ENCODE data around the gene DNMT3L. TPM values are rescaled to one million over a fixed set of nuclear protein-coding genes. Genes with fewer than 3 reads are reported as not detected.

DNMT3L gene
- total and polyA plus RNA-seq, 7 experiments from 2014 or later, result not detected

DNA sequence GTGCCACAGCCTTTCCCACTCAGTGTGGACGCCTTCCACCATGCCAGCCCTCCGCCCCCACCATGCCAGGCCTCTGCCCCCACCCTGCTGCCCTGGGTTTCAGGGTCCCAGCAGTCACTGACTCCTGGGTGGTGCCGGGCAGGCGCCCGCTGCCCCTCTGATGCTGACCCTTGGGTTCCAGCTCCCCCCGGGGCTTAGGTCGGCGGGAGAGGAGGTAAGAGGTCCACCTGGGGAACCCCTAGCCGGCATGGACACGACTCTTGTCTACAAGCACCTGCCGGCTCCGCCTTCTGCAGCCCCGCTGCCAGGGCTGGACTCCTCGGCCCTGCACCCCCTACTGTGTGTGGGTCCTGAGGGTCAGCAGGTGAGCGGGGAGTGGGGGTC lies 31.1 kb upstream of the DNMT3L start:
- intact Hi-C loops (cut with micrococcal nuclease), result loop anchor here in 1 of 2 donors (5.0 kb wide), 1 partner anchor 384 kb away; no protein-coding TSS in a partner anchor
- H3K27me3 ChIP-seq (ENCODE audit: control insufficient read depth in 2 of 2, insufficient read depth in 2 of 2, low read length in 2 of 2), result no peaks in the 10 kb centered on the region
- Mint-ChIP-seq H3K27ac (no peak overlapping the region), H3K9me3 (no peaks in the 10 kb centered on the region), H3K4me1 (peaks cover 5 to 19% (median 13%) of the 10 kb centered on the region in 7 donors), H3K36me3 (peaks cover 0 to 2% (median 0%) of the 10 kb centered on the region in 5 donors), H3K4me3 (peak overlapping the region in 3 of 10 donors; percentile 26 to 46 (median 30)), H3K27me3 (peaks cover 0 to 2% (median 0%) of the 10 kb centered on the region in 5 donors)
- DNase-seq (peak in 1 of 9 donors; percentile 7), ATAC-seq (no peak)
- H3K36me3 ChIP-seq (ENCODE audit: control insufficient read depth in 2 of 3, insufficient read depth in 3 of 3, low read length in 3 of 3), result no peaks in the 10 kb centered on the region
- CTCF ChIA-PET, result no interaction called here
- no peaks in the 10 kb centered on the region for H3K9me3 ChIP-seq (ENCODE audit: control insufficient read depth in 2 of 3, low read length in 3 of 3)
- POLR2A ChIA-PET, result no interaction called here
- no peak overlapping the region for H3K27ac ChIP-seq (ENCODE audit: low read depth, low read length)
- peaks cover 4 to 20% of the 10 kb centered on the region in 2 donors for H3K4me1 ChIP-seq (ENCODE audit: control insufficient read depth in 2 of 2, insufficient read depth in 2 of 2, low read length in 2 of 2)
- H3K4me3 ChIP-seq (ENCODE audit: low read length), result no peak overlapping the region

DNA sequence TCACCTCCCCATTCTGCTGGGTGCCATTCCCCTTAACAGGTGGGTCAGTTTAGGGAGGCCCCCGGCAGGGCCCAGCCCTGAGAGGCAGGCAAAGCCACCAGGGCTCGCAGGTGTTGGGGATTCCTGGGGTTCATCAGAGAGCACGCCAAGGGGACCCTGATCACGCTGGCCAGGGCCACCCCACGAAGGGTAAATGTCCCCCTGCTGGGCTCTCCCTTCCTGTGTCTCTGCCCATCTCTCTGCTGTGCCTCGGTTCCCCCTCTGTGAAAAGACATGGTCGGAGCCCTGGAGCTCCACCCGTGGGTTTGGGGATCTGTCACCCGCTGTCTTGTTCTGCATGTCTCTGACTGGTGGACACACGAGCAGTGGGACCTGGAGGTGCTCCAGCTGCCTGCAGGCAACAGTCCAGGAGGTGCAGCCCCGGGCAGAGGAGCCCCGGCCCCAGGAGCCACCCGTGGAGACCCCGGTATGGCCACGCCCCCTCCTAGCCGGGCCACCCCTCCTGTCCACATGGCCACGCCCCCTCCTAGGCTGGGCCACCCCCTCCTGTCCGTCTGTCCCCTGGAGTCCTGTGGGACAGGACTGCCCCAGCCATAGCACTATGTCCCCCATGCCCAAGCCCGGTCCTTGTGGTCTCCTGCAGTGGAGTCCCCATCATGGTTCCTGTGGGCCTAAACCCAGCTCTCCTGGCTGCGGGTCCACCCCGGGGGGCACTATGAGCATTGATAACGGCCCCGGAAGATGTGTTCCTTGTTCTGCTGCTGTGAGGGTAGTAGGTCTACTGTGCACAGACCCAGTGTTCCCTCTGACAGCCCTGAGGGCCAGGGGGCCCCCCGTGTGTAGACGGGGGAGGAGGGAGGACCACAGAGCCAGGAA lies 30.5 kb upstream of the DNMT3L start:
- Histone ChIP-seq H3K27ac (ENCODE audit: low read depth, low read length) (no peak overlapping the region), H3K9me3 (ENCODE audit: control insufficient read depth in 2 of 3, low read length in 3 of 3) (no peaks in the 10 kb centered on the region), H3K4me1 (ENCODE audit: control insufficient read depth in 2 of 2, insufficient read depth in 2 of 2, low read length in 2 of 2) (peaks cover 0 to 16% of the 10 kb centered on the region in 2 donors), H3K27me3 (ENCODE audit: control insufficient read depth in 2 of 2, insufficient read depth in 2 of 2, low read length in 2 of 2) (no peaks in the 10 kb centered on the region), H3K4me3 (ENCODE audit: low read length) (no peak overlapping the region), H3K36me3 (ENCODE audit: control insufficient read depth in 2 of 3, insufficient read depth in 3 of 3, low read length in 3 of 3) (no peaks in the 10 kb centered on the region)
- POLR2A ChIA-PET, result no interaction called here
- H3K4me1 Mint-ChIP-seq, result peaks cover 4 to 13% (median 7%) of the 10 kb centered on the region in 7 donors
- ATAC-seq, result no peak
- H3K27me3 Mint-ChIP-seq, result peaks cover 0 to 3% (median 0%) of the 10 kb centered on the region in 5 donors
- DNase-seq, result peak in 1 of 9 donors; percentile 6
- no peaks in the 10 kb centered on the region for H3K9me3 Mint-ChIP-seq
- H3K4me3 Mint-ChIP-seq, result peak overlapping the region in 3 of 10 donors; percentile 46 to 61 (median 55)
- H3K27ac Mint-ChIP-seq, result peak overlapping the region in 1 of 9 donors; percentile 43
- CTCF ChIA-PET, result no interaction called here
- H3K36me3 Mint-ChIP-seq, result peaks cover 0 to 2% (median 0%) of the 10 kb centered on the region in 5 donors
- intact Hi-C loops (cut with micrococcal nuclease), result loop anchor here in 1 of 2 donors (5.0 kb wide), 1 partner anchor 385 kb away; no protein-coding TSS in a partner anchor

DNA sequence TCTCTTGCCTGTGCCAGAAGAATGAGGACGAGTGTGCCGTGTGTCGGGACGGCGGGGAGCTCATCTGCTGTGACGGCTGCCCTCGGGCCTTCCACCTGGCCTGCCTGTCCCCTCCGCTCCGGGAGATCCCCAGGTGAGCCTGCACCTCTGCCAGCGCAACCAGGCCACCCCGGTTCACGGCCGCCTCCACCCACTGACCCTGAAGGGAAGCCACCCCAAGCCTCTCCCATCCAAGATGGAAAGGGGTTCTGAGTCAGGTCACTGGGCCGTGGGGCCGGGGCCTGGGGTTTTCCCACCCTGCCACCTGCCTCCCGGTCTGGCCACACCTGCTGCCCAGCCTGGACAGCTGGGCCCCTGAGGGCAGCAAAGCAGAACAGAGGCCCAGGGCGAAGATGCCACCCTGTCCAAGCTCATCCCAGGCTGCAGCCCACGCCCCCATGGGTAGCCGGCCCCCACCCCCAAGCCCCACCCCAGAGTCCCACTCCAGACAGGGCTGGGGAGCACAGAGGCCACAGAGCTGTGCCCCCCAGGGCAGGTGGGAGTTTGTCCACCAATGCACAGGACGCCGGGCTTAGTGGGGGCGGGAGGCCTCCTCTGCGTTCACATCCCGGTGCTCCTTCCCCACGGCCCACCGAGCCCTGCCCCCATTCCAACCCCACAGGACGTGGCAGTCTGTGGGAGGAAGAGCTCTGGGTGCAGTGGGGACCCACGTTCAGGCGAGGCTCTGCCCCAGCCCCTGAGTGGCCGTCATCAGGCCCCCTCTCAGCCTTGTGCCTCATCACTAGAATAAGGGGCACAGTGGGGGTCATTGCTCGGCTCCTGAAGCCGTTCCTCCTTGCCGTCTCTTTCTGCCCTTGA lies 29.6 kb upstream of the DNMT3L start:
- Histone ChIP-seq H3K4me3 (ENCODE audit: low read length) (no peak overlapping the region), H3K36me3 (ENCODE audit: control insufficient read depth in 2 of 3, insufficient read depth in 3 of 3, low read length in 3 of 3) (no peaks in the 10 kb centered on the region), H3K4me1 (ENCODE audit: control insufficient read depth in 2 of 2, insufficient read depth in 2 of 2, low read length in 2 of 2) (peaks cover 0 to 16% of the 10 kb centered on the region in 2 donors), H3K27me3 (ENCODE audit: control insufficient read depth in 2 of 2, insufficient read depth in 2 of 2, low read length in 2 of 2) (no peaks in the 10 kb centered on the region), H3K9me3 (ENCODE audit: control insufficient read depth in 2 of 3, low read length in 3 of 3) (no peaks in the 10 kb centered on the region), H3K27ac (ENCODE audit: low read depth, low read length) (no peak overlapping the region)
- ATAC-seq, result no peak
- Mint-ChIP-seq H3K27me3 (peaks cover 0 to 3% (median 0%) of the 10 kb centered on the region in 5 donors), H3K27ac (no peak overlapping the region), H3K4me1 (peaks cover 4 to 13% (median 6%) of the 10 kb centered on the region in 7 donors), H3K36me3 (peaks cover 0 to 2% (median 0%) of the 10 kb centered on the region in 5 donors), H3K4me3 (no peak overlapping the region), H3K9me3 (no peaks in the 10 kb centered on the region)
- ChIA-PET POLR2A (no interaction called here), CTCF (no interaction called here)
- intact Hi-C loops (cut with micrococcal nuclease), result loop anchor here in 1 of 2 donors (5.0 kb wide), 1 partner anchor 386 kb away; no protein-coding TSS in a partner anchor
- DNase-seq, result peak in 1 of 9 donors; percentile 4

DNA sequence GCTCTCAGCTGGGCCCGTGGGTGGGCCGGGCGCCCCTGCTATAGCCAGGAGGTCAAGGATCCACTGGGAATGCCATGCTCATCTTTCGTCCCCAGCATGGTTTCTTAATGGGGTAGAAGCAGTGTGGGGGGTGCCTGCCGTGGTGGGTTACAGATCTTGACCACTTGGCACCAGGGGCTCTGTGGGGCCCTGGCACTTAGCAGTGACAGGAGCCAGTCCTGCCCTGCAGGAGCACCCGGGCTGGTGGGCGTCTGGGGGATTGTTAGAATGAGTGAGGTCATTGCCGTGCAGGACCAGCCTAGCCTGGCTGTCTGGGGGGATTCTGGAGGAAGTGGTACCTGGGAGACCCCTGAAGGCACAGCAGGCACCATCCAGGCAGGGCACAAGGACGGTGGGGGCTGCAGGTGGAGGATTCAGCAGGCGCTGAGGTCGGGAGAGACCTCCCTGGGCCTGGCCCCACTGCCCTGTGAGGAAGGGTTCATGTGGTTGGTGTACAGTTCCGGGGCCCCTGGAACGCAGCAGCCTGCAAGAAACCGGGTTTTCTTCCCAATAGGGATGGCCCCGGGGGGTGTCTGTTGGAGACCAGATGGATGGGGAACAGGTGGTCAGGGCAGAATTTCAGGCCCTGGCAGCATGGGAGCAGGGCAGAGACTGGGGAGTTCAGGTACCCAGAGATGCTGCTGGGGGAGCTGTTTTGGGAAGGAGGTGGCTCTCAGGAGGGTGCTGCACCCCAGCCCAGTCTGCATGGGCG lies 28.8 kb upstream of the DNMT3L start:
- H3K4me1 Mint-ChIP-seq, result peaks cover 4 to 13% (median 6%) of the 10 kb centered on the region in 7 donors
- intact Hi-C loops (cut with micrococcal nuclease), result loop anchor here in 1 of 2 donors (5.0 kb wide), 1 partner anchor 387 kb away; no protein-coding TSS in a partner anchor
- H3K27ac Mint-ChIP-seq, result no peak overlapping the region
- Histone ChIP-seq H3K27me3 (ENCODE audit: control insufficient read depth in 2 of 2, insufficient read depth in 2 of 2, low read length in 2 of 2) (no peaks in the 10 kb centered on the region), H3K36me3 (ENCODE audit: control insufficient read depth in 2 of 3, insufficient read depth in 3 of 3, low read length in 3 of 3) (no peaks in the 10 kb centered on the region), H3K27ac (ENCODE audit: low read depth, low read length) (no peak overlapping the region), H3K4me3 (ENCODE audit: low read length) (no peak overlapping the region), H3K9me3 (ENCODE audit: control insufficient read depth in 2 of 3, low read length in 3 of 3) (no peaks in the 10 kb centered on the region), H3K4me1 (ENCODE audit: control insufficient read depth in 2 of 2, insufficient read depth in 2 of 2, low read length in 2 of 2) (peaks cover 0 to 16% of the 10 kb centered on the region in 2 donors)
- ATAC-seq (no peak), DNase-seq (peak in 1 of 9 donors; percentile 5)
- ChIA-PET CTCF (no interaction called here), POLR2A (no interaction called here)
- no peak overlapping the region for H3K4me3 Mint-ChIP-seq
- peaks cover 0 to 3% (median 0%) of the 10 kb centered on the region in 5 donors for H3K27me3 Mint-ChIP-seq
- peaks cover 0 to 2% (median 0%) of the 10 kb centered on the region in 5 donors for H3K36me3 Mint-ChIP-seq
- no peaks in the 10 kb centered on the region for H3K9me3 Mint-ChIP-seq

DNA sequence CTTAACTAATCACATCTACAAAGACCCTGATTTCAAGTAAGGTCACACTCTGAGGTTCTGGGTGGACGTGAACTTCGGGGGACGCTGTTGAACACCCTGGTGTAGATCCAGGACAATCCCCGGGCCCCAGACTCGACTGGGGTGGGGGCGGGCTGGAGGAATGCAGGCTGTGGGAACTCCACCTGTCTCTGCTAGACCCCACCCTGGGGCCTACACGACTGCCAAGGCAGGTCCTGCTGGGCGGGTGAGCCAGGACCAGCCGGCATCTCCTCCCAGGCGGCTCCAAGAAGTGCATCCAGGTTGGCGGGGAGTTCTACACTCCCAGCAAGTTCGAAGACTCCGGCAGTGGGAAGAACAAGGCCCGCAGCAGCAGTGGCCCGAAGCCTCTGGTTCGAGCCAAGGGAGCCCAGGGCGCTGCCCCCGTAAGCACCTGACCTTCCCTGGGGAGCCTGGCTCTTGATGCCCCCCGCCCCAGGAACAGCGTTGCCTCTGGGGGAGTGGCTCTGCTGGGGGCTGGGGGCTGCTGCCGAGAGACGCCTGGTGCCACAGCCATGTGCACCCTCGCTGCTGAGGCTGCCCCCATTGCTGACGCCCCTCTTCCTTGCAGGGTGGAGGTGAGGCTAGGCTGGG lies 27.8 kb upstream of the DNMT3L start:
- Histone ChIP-seq H3K36me3 (ENCODE audit: control insufficient read depth in 2 of 3, insufficient read depth in 3 of 3, low read length in 3 of 3) (no peaks in the 10 kb centered on the region), H3K4me3 (ENCODE audit: low read length) (no peak overlapping the region), H3K27ac (ENCODE audit: low read depth, low read length) (no peak overlapping the region), H3K9me3 (ENCODE audit: control insufficient read depth in 2 of 3, low read length in 3 of 3) (no peaks in the 10 kb centered on the region), H3K4me1 (ENCODE audit: control insufficient read depth in 2 of 2, insufficient read depth in 2 of 2, low read length in 2 of 2) (peaks cover 0 to 8% of the 10 kb centered on the region in 2 donors), H3K27me3 (ENCODE audit: control insufficient read depth in 2 of 2, insufficient read depth in 2 of 2, low read length in 2 of 2) (no peaks in the 10 kb centered on the region)
- H3K9me3 Mint-ChIP-seq, result no peaks in the 10 kb centered on the region
- no peak overlapping the region for H3K27ac Mint-ChIP-seq
- H3K4me3 Mint-ChIP-seq, result no peak overlapping the region
- H3K36me3 Mint-ChIP-seq, result peaks cover 0 to 2% (median 0%) of the 10 kb centered on the region in 5 donors
- H3K4me1 Mint-ChIP-seq, result peaks cover 0 to 13% (median 2%) of the 10 kb centered on the region in 7 donors
- ChIA-PET POLR2A (no interaction called here), CTCF (no interaction called here)
- DNase-seq, result peak in 1 of 9 donors; percentile 4
- intact Hi-C loops (cut with micrococcal nuclease), result loop anchor here in 1 of 2 donors (5.0 kb wide), 1 partner anchor 388 kb away; no protein-coding TSS in a partner anchor
- H3K27me3 Mint-ChIP-seq, result peaks cover 0 to 3% (median 0%) of the 10 kb centered on the region in 5 donors
- ATAC-seq, result no peak
